HCT116 (cell line): ENCODE data around the gene SMAP2.

Experiments used
- ATF3 ChIP-seq: IDR thresholded peaks from 2 replicates; pipeline ENCODE4 v1.6.1; 2012
- ELF1 ChIP-seq: IDR thresholded peaks from 2 replicates; pipeline ENCODE4 v1.6.1; 2012; ENCODE audit warnings: low read depth, borderline replicate concordance
- EZH2 ChIP-seq: fragments of 200-600 bp; sonication (generic); IDR thresholded peaks from 2 replicates; pipeline ENCODE4 v1.6.1; 2017; ENCODE audit warnings: antibody characterized with exemption, mixed run types
- EZH2phosphoT487 ChIP-seq: fragments of 200-600 bp; IDR thresholded peaks from 2 replicates; pipeline ENCODE4 v1.6.1; 2018; ENCODE audit warnings: antibody characterized with exemption, borderline replicate concordance
- JUND ChIP-seq: IDR thresholded peaks from 2 replicates; pipeline ENCODE4 v1.6.1; 2012
- MAX ChIP-seq: IDR thresholded peaks from 2 replicates; pipeline ENCODE4 v1.6.1; 2012
- POLR2A ChIP-seq: IDR thresholded peaks from 2 replicates; pipeline ENCODE4 v1.7.0; 2011; ENCODE audit warnings: borderline replicate concordance; ENCODE audit not compliant: insufficient read depth, insufficient read length; ENCODE audit errors: extremely low read depth
- POLR2AphosphoS5 ChIP-seq: IDR thresholded peaks from 2 replicates; pipeline ENCODE4 v1.6.1; 2011; ENCODE audit warnings: mild to moderate bottlenecking, low read depth, low read length, moderate library complexity
- RAD21 ChIP-seq: IDR thresholded peaks from 2 replicates; pipeline ENCODE4 v1.6.1; 2012; ENCODE audit warnings: low read depth, mild to moderate bottlenecking
- SIN3A ChIP-seq: IDR thresholded peaks from 2 replicates; pipeline ENCODE4 v1.6.1; 2012; ENCODE audit warnings: low read depth
- SP1 ChIP-seq: IDR thresholded peaks from 2 replicates; pipeline ENCODE4 v1.6.1; 2012; ENCODE audit warnings: low read depth
- TF ChIP-seq, protein P1 (sequence below), 3 experiments: fragments of 200-600 bp in 1 of 3; sonication (generic) in 1 of 3; IDR thresholded peaks in 2 of 3; conservative IDR thresholded peaks in 1 of 3; 2 replicates each; pipeline ENCODE4 v1.5.1; 2012 to 2017; ENCODE audit warnings: low read depth in 2 of 3, low read length in 2 of 3, antibody characterized with exemption in 1 of 3, borderline replicate concordance in 1 of 3, control low read depth in 1 of 3, mild to moderate bottlenecking in 1 of 3, mixed read lengths in 1 of 3, mixed run types in 1 of 3, moderate library complexity in 1 of 3; ENCODE audit not compliant: insufficient read depth in 1 of 3
- TF ChIP-seq, protein P2 (sequence below): IDR thresholded peaks from 2 replicates; pipeline ENCODE4 v1.6.1; 2011; ENCODE audit warnings: mild to moderate bottlenecking, low read length, moderate library complexity; ENCODE audit not compliant: insufficient replicate concordance; ENCODE audit errors: extremely low read depth

- TF ChIP-seq EZH2phosphoT487 (no peak), POLR2AphosphoS5 (no peak), JUND (no peak), POLR2A (no peak), MAX (no peak), ATF3 (no peak), ELF1 (no peak), SP1 (no peak), RAD21 (no peak), EZH2 (no peak), SIN3A (no peak)
- TF ChIP-seq, protein P1, sequence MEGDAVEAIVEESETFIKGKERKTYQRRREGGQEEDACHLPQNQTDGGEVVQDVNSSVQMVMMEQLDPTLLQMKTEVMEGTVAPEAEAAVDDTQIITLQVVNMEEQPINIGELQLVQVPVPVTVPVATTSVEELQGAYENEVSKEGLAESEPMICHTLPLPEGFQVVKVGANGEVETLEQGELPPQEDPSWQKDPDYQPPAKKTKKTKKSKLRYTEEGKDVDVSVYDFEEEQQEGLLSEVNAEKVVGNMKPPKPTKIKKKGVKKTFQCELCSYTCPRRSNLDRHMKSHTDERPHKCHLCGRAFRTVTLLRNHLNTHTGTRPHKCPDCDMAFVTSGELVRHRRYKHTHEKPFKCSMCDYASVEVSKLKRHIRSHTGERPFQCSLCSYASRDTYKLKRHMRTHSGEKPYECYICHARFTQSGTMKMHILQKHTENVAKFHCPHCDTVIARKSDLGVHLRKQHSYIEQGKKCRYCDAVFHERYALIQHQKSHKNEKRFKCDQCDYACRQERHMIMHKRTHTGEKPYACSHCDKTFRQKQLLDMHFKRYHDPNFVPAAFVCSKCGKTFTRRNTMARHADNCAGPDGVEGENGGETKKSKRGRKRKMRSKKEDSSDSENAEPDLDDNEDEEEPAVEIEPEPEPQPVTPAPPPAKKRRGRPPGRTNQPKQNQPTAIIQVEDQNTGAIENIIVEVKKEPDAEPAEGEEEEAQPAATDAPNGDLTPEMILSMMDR (IDR thresholded peaks at IDR 0.05 in 2 of 3, conservative IDR thresholded peaks at IDR 0.05 in 1 of 3; ENCODE audit: borderline replicate concordance in 1 of 3, insufficient read depth in 1 of 3, low read depth in 2 of 3, low read length in 2 of 3): no peak
- TF ChIP-seq, protein P2, sequence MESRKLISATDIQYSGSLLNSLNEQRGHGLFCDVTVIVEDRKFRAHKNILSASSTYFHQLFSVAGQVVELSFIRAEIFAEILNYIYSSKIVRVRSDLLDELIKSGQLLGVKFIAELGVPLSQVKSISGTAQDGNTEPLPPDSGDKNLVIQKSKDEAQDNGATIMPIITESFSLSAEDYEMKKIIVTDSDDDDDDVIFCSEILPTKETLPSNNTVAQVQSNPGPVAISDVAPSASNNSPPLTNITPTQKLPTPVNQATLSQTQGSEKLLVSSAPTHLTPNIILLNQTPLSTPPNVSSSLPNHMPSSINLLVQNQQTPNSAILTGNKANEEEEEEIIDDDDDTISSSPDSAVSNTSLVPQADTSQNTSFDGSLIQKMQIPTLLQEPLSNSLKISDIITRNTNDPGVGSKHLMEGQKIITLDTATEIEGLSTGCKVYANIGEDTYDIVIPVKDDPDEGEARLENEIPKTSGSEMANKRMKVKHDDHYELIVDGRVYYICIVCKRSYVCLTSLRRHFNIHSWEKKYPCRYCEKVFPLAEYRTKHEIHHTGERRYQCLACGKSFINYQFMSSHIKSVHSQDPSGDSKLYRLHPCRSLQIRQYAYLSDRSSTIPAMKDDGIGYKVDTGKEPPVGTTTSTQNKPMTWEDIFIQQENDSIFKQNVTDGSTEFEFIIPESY: no peak
Observed at GRCh38 chr1:40362199-40362598, 11.3 kb upstream of the SMAP2 start.
